HFF-Myc (cell line): ENCODE data around the gene DYNC1LI1.

Experiments
- DNase-seq: peaks from one replicate; pipeline ENCODE4 v3.0.0-alpha.2; 2011; ENCODE audit warnings: low read depth; ENCODE audit errors: extremely low read depth
- H3K4me3 ChIP-seq: replicated peaks from 2 replicates; pipeline ENCODE4 v1.5.1; 2011; ENCODE audit warnings: low read depth, mild to moderate bottlenecking, control low read depth, low read length
- CTCF ChIP-seq: IDR thresholded peaks from 2 replicates; pipeline ENCODE4 v1.5.1; 2012; ENCODE audit warnings: mild to moderate bottlenecking, low read depth, low read length, control low read depth; ENCODE audit errors: missing control alignments

DYNC1LI1 gene

DNA sequence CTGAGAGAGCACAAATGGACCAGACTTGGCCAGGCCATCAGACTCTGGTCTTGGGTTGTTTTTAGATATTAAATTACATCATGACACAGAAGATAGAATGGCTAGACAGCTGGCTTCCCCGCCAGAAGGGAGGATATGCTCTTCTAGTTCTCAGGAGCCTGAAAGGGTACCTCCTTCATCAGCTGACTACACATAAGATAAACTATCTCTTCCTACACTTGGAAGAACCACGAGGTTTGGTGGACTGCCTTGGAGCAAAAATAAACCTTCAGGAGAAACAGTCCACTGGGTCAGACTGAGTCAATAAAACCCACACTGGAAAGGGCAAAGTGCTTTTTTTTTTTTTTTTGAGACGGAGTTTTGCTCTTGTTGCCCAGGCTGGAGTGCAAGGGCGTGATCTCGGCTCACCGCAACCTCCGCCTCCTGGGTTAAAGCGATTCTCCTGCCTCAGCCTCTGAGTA, 26.3 kb upstream of the DYNC1LI1 start:
- no peak for DNase-seq
- no peak overlapping the region for H3K4me3 ChIP-seq
- no peak for TF ChIP-seq CTCF

DNA sequence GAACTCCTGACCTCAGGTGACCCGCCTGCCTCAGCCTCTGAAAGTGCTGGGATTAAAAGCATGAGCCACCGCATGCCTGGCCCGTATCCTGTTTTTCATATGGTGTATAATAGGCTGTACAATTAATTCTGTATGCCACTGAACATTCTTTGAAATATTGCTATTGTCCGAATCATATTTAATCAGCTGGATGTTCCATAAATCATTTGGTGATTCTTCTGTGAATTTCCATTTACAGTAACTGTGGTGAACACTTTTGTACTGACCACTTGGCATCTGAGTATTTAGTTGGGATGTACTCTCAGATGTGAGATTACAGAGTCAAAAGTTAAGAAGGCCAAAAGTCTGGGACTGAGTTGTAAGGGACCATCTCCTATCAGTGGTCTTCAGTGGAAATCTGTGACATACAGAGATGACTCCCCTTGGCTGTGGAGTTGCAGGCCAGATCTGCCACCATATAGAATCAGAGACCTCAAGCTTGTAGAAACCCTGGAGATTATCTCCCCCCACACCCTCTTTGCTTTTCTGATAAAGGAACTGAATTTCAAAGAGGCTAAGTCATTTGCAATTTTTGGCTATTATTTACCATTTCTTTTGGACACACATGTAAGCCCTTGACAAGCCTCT, 25.7 kb upstream of the DYNC1LI1 start:
- H3K4me3 ChIP-seq: no peak overlapping the region
- DNase-seq: no peak
- TF ChIP-seq CTCF: no peak

DNA sequence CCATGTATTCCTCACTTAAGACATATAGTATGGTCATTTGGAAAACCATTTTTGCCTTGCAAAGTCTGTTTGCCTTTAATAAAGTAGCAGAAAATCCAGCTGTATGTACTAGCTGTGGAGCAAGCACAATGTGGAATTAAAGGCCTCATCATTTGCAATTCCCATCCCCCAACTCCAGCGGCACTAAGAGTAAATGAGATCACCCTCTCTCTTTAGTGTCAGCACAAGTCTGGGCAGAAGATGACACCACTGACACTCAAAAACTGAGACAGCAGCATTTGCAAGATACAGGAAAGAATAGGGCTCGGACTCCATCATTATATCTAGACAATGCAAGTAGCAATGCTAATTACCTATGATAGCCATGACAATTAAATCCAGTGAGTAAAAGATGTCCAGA, 24.7 kb upstream of the DYNC1LI1 start:
- DNase-seq: no peak
- H3K4me3 ChIP-seq: no peak overlapping the region
- no peak for TF ChIP-seq CTCF

GRCh38 chr3:32593903-32594525, 23.4 kb upstream of the DYNC1LI1 start:
- TF ChIP-seq CTCF: no peak
- no peak overlapping the region for H3K4me3 ChIP-seq
- no peak for DNase-seq

DNA sequence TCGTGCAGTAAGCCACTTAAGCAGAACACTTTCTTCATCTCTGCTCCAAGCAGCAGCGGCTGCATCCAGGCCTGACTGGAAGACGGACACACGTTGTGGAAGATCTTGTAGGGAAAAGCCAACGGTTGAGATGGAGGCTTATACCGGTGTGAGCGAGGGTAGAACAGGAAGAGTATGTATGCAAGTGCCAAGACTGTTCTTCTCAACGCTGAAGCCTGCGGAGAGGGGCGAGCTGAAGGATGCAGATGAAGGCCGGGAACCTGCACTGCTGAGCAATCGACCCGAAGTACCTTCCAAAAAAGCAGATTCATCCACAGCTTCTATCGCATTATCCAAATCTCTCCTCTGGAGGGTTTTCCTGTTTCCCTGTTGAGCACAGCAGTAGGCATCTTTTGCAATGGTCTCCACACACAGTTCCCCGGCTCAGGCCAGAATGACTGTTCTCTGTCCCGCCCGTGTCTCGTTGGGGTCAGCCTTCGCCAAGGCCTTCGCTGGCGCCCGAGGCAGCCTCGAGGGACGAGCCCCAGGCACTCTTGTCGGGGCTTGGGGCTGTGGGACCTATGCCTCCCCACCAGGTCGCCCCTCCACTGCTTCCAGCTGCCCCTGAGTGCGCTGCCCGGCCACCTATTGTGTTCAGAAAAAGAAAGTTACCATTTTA, 22.2 kb upstream of the DYNC1LI1 start:
- no peak overlapping the region for H3K4me3 ChIP-seq
- no peak for TF ChIP-seq CTCF
- no peak for DNase-seq

GRCh38 chr3:32592011-32592410, 21.4 kb upstream of the DYNC1LI1 start:
- no peak for TF ChIP-seq CTCF
- DNase-seq: no peak
- H3K4me3 ChIP-seq: no peak overlapping the region
